Tibial nerve (tissue), 4 donors: ENCODE measurements around the gene RILPL2. TPM values are rescaled to one million over a fixed set of nuclear protein-coding genes. Genes with fewer than 3 reads are reported as not detected.

Experiments
- DNase-seq, 2 donors: peaks; one replicate each; pipeline ENCODE4 v3.0.0-alpha.2; 2019; ENCODE audit warnings: low spot score in 2 of 2
- H3K27ac ChIP-seq, 4 donors: fragments of 200-600 bp; sonication (generic) in 3 of 4; one replicate each; pipeline ENCODE4 v1.5.1; 2017 to 2019; ENCODE audit warnings: mild to moderate bottlenecking in 1 of 4
- H3K27me3 ChIP-seq, 2 donors: fragments of 200-600 bp; sonication (generic) in 1 of 2; one replicate each; pipeline versions ENCODE4 v1.5.1 to v1.6.0; 2017 to 2019
- H3K36me3 ChIP-seq, 3 donors: fragments of 200-600 bp; sonication (generic); one replicate each; pipeline ENCODE4 v1.5.1; 2018 to 2019
- H3K4me1 ChIP-seq, 4 donors: fragments of 200-600 bp; sonication (generic) in 3 of 4; one replicate each; pipeline ENCODE4 v1.5.1; 2017 to 2019
- H3K4me3 ChIP-seq, 4 donors: fragments of 200-600 bp; sonication (generic) in 3 of 4; one replicate each; pipeline ENCODE4 v1.5.1; 2017 to 2019; ENCODE audit warnings: mild to moderate bottlenecking in 1 of 4, moderate library complexity in 1 of 4
- H3K9me3 ChIP-seq, 4 donors: fragments of 200-600 bp; sonication (generic) in 3 of 4; one replicate each; pipeline ENCODE4 v1.5.1; 2017 to 2019
- EP300 ChIP-seq, 2 donors: sonication (generic); formaldehyde crosslinking; IDR thresholded peaks; one replicate each; pipeline ENCODE4 v1.6.1; 2017; ENCODE audit warnings: antibody characterized with exemption in 2 of 2, mild to moderate bottlenecking in 1 of 2
- POLR2A ChIP-seq, 2 donors: fragments of 450-650 bp; IDR thresholded peaks; one replicate each; pipeline ENCODE4 v1.6.1; 2017; ENCODE audit warnings: antibody characterized with exemption in 2 of 2, mild to moderate bottlenecking in 2 of 2, moderate library complexity in 2 of 2
- WGBS, 2 donors: methylation state at CpG; one replicate each; pipeline ENCODE4 v1.1.5; 2018; 5-methylcytosine and 5-hydroxymethylcytosine counted together
- total RNA-seq, 4 donors: library from RNA; depleted of rRNA; stranded (reverse); fragments of >200 nt; gene quantifications; one replicate each; pipeline ENCODE4 v1.1.0, GENCODE V29; 2016
- TF ChIP-seq, protein P1 (sequence below), 5 experiments: fragments of 200-600 bp in 3 of 5; fragments of 450-650 bp in 2 of 5; sonication (generic) in 3 of 5; IDR thresholded peaks; one replicate each; pipeline ENCODE4 v1.5.1; 2016 to 2019; ENCODE audit warnings: antibody characterized with exemption in 5 of 5, mild to moderate bottlenecking in 3 of 5, moderate library complexity in 2 of 5

The RILPL2 gene
- total RNA-seq, 4 donors from 2014 or later, result 5.2 to 6.9 (median 6.1) TPM

- Histone ChIP-seq H3K4me3 (no peak overlapping the region), H3K9me3 (no peaks in the 10 kb centered on the region), H3K27me3 (no peaks in the 10 kb centered on the region), H3K27ac (peak overlapping the region in 2 of 4 donors; percentile 69 to 74), H3K36me3 (peaks cover 0 to 87% (median 25%) of the 10 kb centered on the region in 3 donors), H3K4me1 (peaks cover 0 to 36% (median 10%) of the 10 kb centered on the region in 4 donors)
- 81 to 89% methylated on average over 10 of the region's 10 CpGs for WGBS, 2 donors
- TF ChIP-seq, protein P1, sequence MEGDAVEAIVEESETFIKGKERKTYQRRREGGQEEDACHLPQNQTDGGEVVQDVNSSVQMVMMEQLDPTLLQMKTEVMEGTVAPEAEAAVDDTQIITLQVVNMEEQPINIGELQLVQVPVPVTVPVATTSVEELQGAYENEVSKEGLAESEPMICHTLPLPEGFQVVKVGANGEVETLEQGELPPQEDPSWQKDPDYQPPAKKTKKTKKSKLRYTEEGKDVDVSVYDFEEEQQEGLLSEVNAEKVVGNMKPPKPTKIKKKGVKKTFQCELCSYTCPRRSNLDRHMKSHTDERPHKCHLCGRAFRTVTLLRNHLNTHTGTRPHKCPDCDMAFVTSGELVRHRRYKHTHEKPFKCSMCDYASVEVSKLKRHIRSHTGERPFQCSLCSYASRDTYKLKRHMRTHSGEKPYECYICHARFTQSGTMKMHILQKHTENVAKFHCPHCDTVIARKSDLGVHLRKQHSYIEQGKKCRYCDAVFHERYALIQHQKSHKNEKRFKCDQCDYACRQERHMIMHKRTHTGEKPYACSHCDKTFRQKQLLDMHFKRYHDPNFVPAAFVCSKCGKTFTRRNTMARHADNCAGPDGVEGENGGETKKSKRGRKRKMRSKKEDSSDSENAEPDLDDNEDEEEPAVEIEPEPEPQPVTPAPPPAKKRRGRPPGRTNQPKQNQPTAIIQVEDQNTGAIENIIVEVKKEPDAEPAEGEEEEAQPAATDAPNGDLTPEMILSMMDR (IDR thresholded peaks at IDR 0.05), result no peak
- TF ChIP-seq EP300 (IDR thresholded peaks at IDR 0.05), result no peak
- DNase-seq, result no peak
Measured at GRCh38 chr12:123398177-123398549, 38.3 kb downstream of the RILPL2 start.

- no peaks in the 10 kb centered on the region for H3K9me3 ChIP-seq
- 87 to 90% methylated on average over 6 of the region's 6 CpGs for WGBS, 2 donors
- H3K4me3 ChIP-seq, result no peak overlapping the region
- TF ChIP-seq EP300 (IDR thresholded peaks at IDR 0.05), result no peak
- TF ChIP-seq, protein P1 (IDR thresholded peaks at IDR 0.05), result no peak
- TF ChIP-seq POLR2A (IDR thresholded peaks at IDR 0.05), result no peak
- peaks cover 0 to 37% (median 10%) of the 10 kb centered on the region in 4 donors for H3K4me1 ChIP-seq
- H3K27ac ChIP-seq, result peak overlapping the region in 1 of 4 donors; percentile 28
- H3K27me3 ChIP-seq, result no peaks in the 10 kb centered on the region
- H3K36me3 ChIP-seq, result peaks cover 0 to 87% (median 25%) of the 10 kb centered on the region in 3 donors
- no peak for DNase-seq
Measured at GRCh38 chr12:123397400-123397799, 39.1 kb downstream of the RILPL2 start.

- Histone ChIP-seq H3K36me3 (peaks cover 0 to 87% (median 25%) of the 10 kb centered on the region in 3 donors), H3K27ac (peak overlapping the region in 1 of 4 donors; percentile 28), H3K4me1 (peaks cover 0 to 39% (median 10%) of the 10 kb centered on the region in 4 donors), H3K9me3 (no peaks in the 10 kb centered on the region), H3K4me3 (no peak overlapping the region), H3K27me3 (no peaks in the 10 kb centered on the region)
- DNase-seq, result no peak
- TF ChIP-seq, protein P1 (IDR thresholded peaks at IDR 0.05), result no peak
- no peak for TF ChIP-seq POLR2A (IDR thresholded peaks at IDR 0.05)
- TF ChIP-seq EP300 (IDR thresholded peaks at IDR 0.05), result no peak
- 88 to 91% methylated on average over 9 of the region's 9 CpGs for WGBS, 2 donors
Measured at GRCh38 chr12:123396954-123397353, 39.5 kb downstream of the RILPL2 start.

DNA sequence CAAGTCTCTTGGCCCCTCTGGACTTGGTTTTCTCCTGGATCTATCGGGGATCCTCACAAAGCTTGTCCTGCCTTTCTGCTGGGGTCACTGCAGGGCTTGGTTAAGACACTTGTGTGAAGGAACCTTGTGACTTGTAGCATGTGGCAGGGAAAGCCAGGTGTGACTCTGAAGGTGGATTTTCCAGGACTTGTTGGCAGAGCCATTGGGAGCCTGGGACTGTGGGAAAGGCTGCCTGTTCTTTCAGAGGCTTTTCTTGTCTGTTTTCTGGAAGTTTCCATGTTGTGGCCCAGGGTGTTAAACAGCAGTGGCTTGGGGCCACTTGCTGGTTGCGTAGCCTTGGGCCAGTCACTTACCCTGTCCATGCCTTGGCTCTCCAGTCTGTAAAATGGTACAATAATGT lies 39.9 kb downstream of the RILPL2 start:
- Histone ChIP-seq H3K27ac (no peak overlapping the region), H3K9me3 (no peaks in the 10 kb centered on the region), H3K27me3 (no peaks in the 10 kb centered on the region), H3K4me3 (no peak overlapping the region), H3K36me3 (peaks cover 0 to 91% (median 25%) of the 10 kb centered on the region in 3 donors), H3K4me1 (peaks cover 0 to 43% (median 11%) of the 10 kb centered on the region in 4 donors)
- 93 to 100% methylated on average over 2 of the region's 2 CpGs for WGBS, 2 donors
- no peak for TF ChIP-seq POLR2A (IDR thresholded peaks at IDR 0.05)
- TF ChIP-seq, protein P1 (IDR thresholded peaks at IDR 0.05), result no peak
- no peak for TF ChIP-seq EP300 (IDR thresholded peaks at IDR 0.05)
- no peak for DNase-seq

GRCh38 chr12:123395236-123395635 lies 41.2 kb downstream of the RILPL2 start:
- Histone ChIP-seq H3K27ac (no peak overlapping the region), H3K27me3 (no peaks in the 10 kb centered on the region), H3K4me1 (peaks cover 0 to 56% (median 19%) of the 10 kb centered on the region in 4 donors), H3K4me3 (no peak overlapping the region), H3K9me3 (no peaks in the 10 kb centered on the region), H3K36me3 (peaks cover 0 to 94% (median 25%) of the 10 kb centered on the region in 3 donors)
- no peak for DNase-seq
- TF ChIP-seq, protein P1 (IDR thresholded peaks at IDR 0.05), result no peak
- TF ChIP-seq POLR2A (IDR thresholded peaks at IDR 0.05), result no peak
- no peak for TF ChIP-seq EP300 (IDR thresholded peaks at IDR 0.05)
- WGBS, 2 donors, result 81 to 87% methylated on average over 5 of the region's 5 CpGs
